SJSA1 (cell line): ENCODE results near the gene DYRK3. TPM values are rescaled to one million over a fixed set of nuclear protein-coding genes. Genes with fewer than 3 reads are reported as not detected.
"Not testable (repeated sequence)": the region's sequence is repeated elsewhere in the genome, so short reads cannot be mapped to it uniquely, and the experiment has no call there.

Experiments used
- DNase-seq, 2 experiments: peaks; one replicate each; pipeline ENCODE4 v3.0.0-alpha.2; 2015 to 2020; ENCODE audit warnings: low spot score in 2 of 2, low read depth in 1 of 2
- H3K27ac ChIP-seq: fragments of 250-450 bp; sonication (Bioruptor Pico); 2 replicates; pipeline ENCODE4 v1.5.1; 2020; ENCODE audit warnings: mild to moderate bottlenecking, moderate library complexity
- H3K27me3 ChIP-seq: fragments of 250-450 bp; sonication (Bioruptor Pico); replicated peaks from 2 replicates; pipeline ENCODE4 v1.5.1; 2020; ENCODE audit warnings: mild to moderate bottlenecking, moderate library complexity
- H3K36me3 ChIP-seq: fragments of 250-450 bp; sonication (Bioruptor Pico); 2 replicates; pipeline ENCODE4 v1.5.1; 2020; ENCODE audit warnings: mild to moderate bottlenecking
- H3K4me1 ChIP-seq: fragments of 250-450 bp; sonication (Bioruptor Pico); replicated peaks from 2 replicates; pipeline ENCODE4 v1.6.1; 2021; ENCODE audit warnings: mild to moderate bottlenecking
- H3K4me3 ChIP-seq: fragments of 250-450 bp; sonication (Bioruptor Pico); 2 replicates; pipeline ENCODE4 v1.5.1; 2020; ENCODE audit warnings: mild to moderate bottlenecking
- H3K9me3 ChIP-seq: fragments of 250-450 bp; sonication (Bioruptor Pico); replicated peaks from 2 replicates; pipeline ENCODE4 v1.5.1; 2020; ENCODE audit warnings: mild to moderate bottlenecking
- total RNA-seq: library from RNA; depleted of rRNA; stranded (reverse); fragments of >200 nt; shearing (Covaris generic); gene quantifications from 2 replicates; pipeline ENCODE4 v1.2.3, GENCODE V29; 2014

DYRK3 gene
- total RNA-seq, 1 experiment from 2014 or later: 11.2 TPM

GRCh38 chr1:206642074-206642473 is 6.7 kb downstream of the DYRK3 start:
- H3K36me3 ChIP-seq: peaks cover 13% of the 10 kb centered on the region
- H3K4me1 ChIP-seq, H3K4me3 ChIP-seq, H3K27ac ChIP-seq, H3K9me3 ChIP-seq, DNase-seq, H3K27me3 ChIP-seq: not testable (repeated sequence)

- no peaks in the 10 kb centered on the region for H3K4me1 ChIP-seq
- H3K27ac ChIP-seq: no peak overlapping the region
- H3K4me3 ChIP-seq: no peak overlapping the region
- no peaks in the 10 kb centered on the region for H3K9me3 ChIP-seq
- no peak for DNase-seq
- H3K36me3 ChIP-seq: peaks cover 24% of the 10 kb centered on the region
- H3K27me3 ChIP-seq: no peaks in the 10 kb centered on the region
These were observed 7.9 kb downstream of the DYRK3 start for GRCh38 chr1:206643118-206643698.

GRCh38 chr1:206646504-206646903 is 11.2 kb downstream of the DYRK3 start:
- Histone ChIP-seq H3K27ac (no peak overlapping the region), H3K36me3 (peaks cover 41% of the 10 kb centered on the region), H3K27me3 (no peaks in the 10 kb centered on the region), H3K4me1 (no peaks in the 10 kb centered on the region), H3K9me3 (no peaks in the 10 kb centered on the region), H3K4me3 (no peak overlapping the region)
- no peak for DNase-seq

GRCh38 chr1:206647224-206647623 is 11.9 kb downstream of the DYRK3 start:
- Histone ChIP-seq H3K27me3 (no peaks in the 10 kb centered on the region), H3K4me3 (no peak overlapping the region), H3K4me1 (no peaks in the 10 kb centered on the region), H3K36me3 (peaks cover 48% of the 10 kb centered on the region), H3K9me3 (no peaks in the 10 kb centered on the region), H3K27ac (no peak overlapping the region)
- DNase-seq: no peak

- Histone ChIP-seq H3K4me3 (no peak overlapping the region), H3K36me3 (peaks cover 45% of the 10 kb centered on the region)
- DNase-seq: no peak
These were observed 14.1 kb downstream of the DYRK3 start for GRCh38 chr1:206649261-206649921.

GRCh38 chr1:206651014-206651413 is 15.7 kb downstream of the DYRK3 start:
- no peaks in the 10 kb centered on the region for H3K4me1 ChIP-seq
- no peaks in the 10 kb centered on the region for H3K27me3 ChIP-seq
- H3K9me3 ChIP-seq: no peaks in the 10 kb centered on the region
- no peak overlapping the region for H3K4me3 ChIP-seq
- peaks cover 45% of the 10 kb centered on the region for H3K36me3 ChIP-seq
- no peak for DNase-seq
- no peak overlapping the region for H3K27ac ChIP-seq

More at GRCh38 chr1:206649261-206649921, 14.1 kb downstream of the DYRK3 start:
- Histone ChIP-seq H3K27ac (no peak overlapping the region), H3K9me3 (no peaks in the 10 kb centered on the region), H3K27me3 (no peaks in the 10 kb centered on the region), H3K4me1 (no peaks in the 10 kb centered on the region)

GRCh38 chr1:206651958-206652890 is 16.9 kb downstream of the DYRK3 start:
- DNase-seq: no peak

GRCh38 chr1:206653715-206654459 is 18.6 kb downstream of the DYRK3 start:
- Histone ChIP-seq H3K4me3 (no peak overlapping the region), H3K36me3 (peaks cover 23% of the 10 kb centered on the region), H3K4me1 (no peaks in the 10 kb centered on the region), H3K9me3 (no peaks in the 10 kb centered on the region), H3K27ac (no peak overlapping the region), H3K27me3 (no peaks in the 10 kb centered on the region)
- no peak for DNase-seq

More at GRCh38 chr1:206651958-206652890, 16.9 kb downstream of the DYRK3 start:
- Histone ChIP-seq H3K36me3 (peaks cover 39% of the 10 kb centered on the region), H3K27ac (no peak overlapping the region), H3K27me3 (no peaks in the 10 kb centered on the region), H3K9me3 (no peaks in the 10 kb centered on the region), H3K4me3 (no peak overlapping the region), H3K4me1 (no peaks in the 10 kb centered on the region)

GRCh38 chr1:206654828-206655227 is 19.5 kb downstream of the DYRK3 start:
- no peak overlapping the region for H3K27ac ChIP-seq
- H3K4me3 ChIP-seq: no peak overlapping the region
- no peaks in the 10 kb centered on the region for H3K4me1 ChIP-seq
- H3K9me3 ChIP-seq: no peaks in the 10 kb centered on the region
- DNase-seq: no peak
- H3K27me3 ChIP-seq: no peaks in the 10 kb centered on the region
- H3K36me3 ChIP-seq: peaks cover 18% of the 10 kb centered on the region

GRCh38 chr1:206655471-206655882 is 20.1 kb downstream of the DYRK3 start:
- Histone ChIP-seq H3K4me3 (no peak overlapping the region), H3K36me3 (peaks cover 17% of the 10 kb centered on the region), H3K27ac (no peak overlapping the region), H3K9me3 (no peaks in the 10 kb centered on the region), H3K4me1 (no peaks in the 10 kb centered on the region), H3K27me3 (no peaks in the 10 kb centered on the region)
- DNase-seq: no peak

- peaks cover 7% of the 10 kb centered on the region for H3K36me3 ChIP-seq
- no peak for DNase-seq
- no peaks in the 10 kb centered on the region for H3K27me3 ChIP-seq
- no peak overlapping the region for H3K4me3 ChIP-seq
- H3K27ac ChIP-seq: no peak overlapping the region
- no peaks in the 10 kb centered on the region for H3K4me1 ChIP-seq
- H3K9me3 ChIP-seq: no peaks in the 10 kb centered on the region
These were observed 21.6 kb downstream of the DYRK3 start for GRCh38 chr1:206656936-206657335.

- peaks cover 4% of the 10 kb centered on the region; the same call in 1 of the 2 replicates for H3K27me3 ChIP-seq
- no peak for DNase-seq
- H3K36me3 ChIP-seq: no peaks in the 10 kb centered on the region
- no peaks in the 10 kb centered on the region for H3K9me3 ChIP-seq
- no peaks in the 10 kb centered on the region for H3K4me1 ChIP-seq
- H3K27ac ChIP-seq: no peak overlapping the region
- H3K4me3 ChIP-seq: no peak overlapping the region
These were observed 22.4 kb downstream of the DYRK3 start for GRCh38 chr1:206657751-206658150.

- Histone ChIP-seq H3K4me3 (no peak overlapping the region), H3K36me3 (no peaks in the 10 kb centered on the region), H3K27me3 (peaks cover 6% of the 10 kb centered on the region; the same call in 1 of the 2 replicates), H3K9me3 (no peaks in the 10 kb centered on the region), H3K27ac (no peak overlapping the region), H3K4me1 (no peaks in the 10 kb centered on the region)
- DNase-seq: peak in 1 of 2 experiments; percentile 54
These were observed 23.1 kb downstream of the DYRK3 start for GRCh38 chr1:206658264-206658980.
